ENCODE results near the gene KLHL41.
A peak's percentile ranks its signal among the peaks of the same experiment; 100 is the strongest.

The KLHL41 gene

GRCh38 chr2:169511818-169512217 is 2.3 kb downstream of the KLHL41 start:
- no peak overlapping the region for H3K4me3 ChIP-seq (ENCODE audit: low read depth, low read length)
- TF ChIP-seq ZNF843 (tag by site-specific recombination; IDR thresholded peaks at IDR 0.05) (peak; percentile 63; the same call in 1 of the 2 replicates), ZNF768 (tag by site-specific recombination; IDR thresholded peaks at IDR 0.05) (no peak), ZSCAN23 (tag by site-specific recombination; IDR thresholded peaks at IDR 0.05) (no peak), PRDM6 (tag by site-specific recombination; IDR thresholded peaks at IDR 0.05) (peak; percentile 59), OSR2 (tag by site-specific recombination; IDR thresholded peaks at IDR 0.05) (peak; percentile 22; the same call in 1 of the 2 replicates), ZNF335 (tag by site-specific recombination; conservative IDR thresholded peaks at IDR 0.05) (no peak), TCF7L2 (IDR thresholded peaks at IDR 0.05; ENCODE audit: borderline replicate concordance, low read depth, low read length) (peak; percentile 63; the same call in 1 of the 2 replicates), FEZF1 (tag by site-specific recombination; IDR thresholded peaks at IDR 0.05) (peak; percentile 56), ZXDB (tag by site-specific recombination; IDR thresholded peaks at IDR 0.05) (peak; percentile 34; the same call in 1 of the 2 replicates), ZNF629 (tag by site-specific recombination; IDR thresholded peaks at IDR 0.05) (peak; percentile 47)
- peaks cover 14% of the 10 kb centered on the region for H3K4me1 ChIP-seq (ENCODE audit: control insufficient read depth, insufficient read depth, low read length)
- no peaks in the 10 kb centered on the region for H3K36me3 ChIP-seq (ENCODE audit: control insufficient read depth in 2 of 2, insufficient read depth in 1 of 2, low read length in 2 of 2)
- no peaks in the 10 kb centered on the region for H3K9me3 ChIP-seq (ENCODE audit: control insufficient read depth, insufficient read depth, low read depth, low read length)
- ChIA-PET POLR2A (no interaction called here), CTCF (interaction anchor here (0.6 to 0.9 kb wide), 2 partner anchors 16 to 62 kb away, joined by 3 to 6 read pairs; no protein-coding TSS in a partner anchor)
- no peak overlapping the region for H3K27ac ChIP-seq (ENCODE audit: extremely low read depth, low read depth, low read length)

DNA sequence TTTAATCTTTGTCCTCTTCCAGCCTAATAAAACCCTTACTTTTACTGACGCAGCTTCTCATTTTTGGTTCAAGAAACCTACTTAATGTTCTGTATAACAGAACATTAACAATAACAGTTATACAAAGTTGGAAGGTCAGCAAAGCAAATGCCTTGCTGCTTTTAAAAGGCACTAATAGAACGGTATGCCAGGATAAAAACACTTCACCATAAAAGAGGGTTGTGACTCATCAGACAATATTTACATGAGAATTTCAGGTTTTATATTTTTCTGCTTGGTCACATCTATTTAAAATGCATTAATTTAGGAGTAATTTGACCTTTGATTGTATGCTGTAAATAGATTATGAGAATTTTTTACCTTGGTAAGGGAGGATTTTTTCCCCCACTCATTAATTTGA is 3.0 kb downstream of the KLHL41 start:
- POLR2A ChIA-PET = no interaction called here
- CTCF ChIA-PET = interaction anchor here (0.9 kb wide), 1 partner anchor 16 kb away, joined by 3 read pairs; no protein-coding TSS in a partner anchor
- H3K27ac ChIP-seq (ENCODE audit: extremely low read depth, low read depth, low read length) = no peak overlapping the region

GRCh38 chr2:169513094-169513493 is 3.6 kb downstream of the KLHL41 start:
- CTCF ChIA-PET = interaction anchor here (1.7 kb wide), 1 partner anchor 15 kb away, joined by 9 read pairs; no protein-coding TSS in a partner anchor
- TF ChIP-seq KLF17 (tag by site-specific recombination; IDR thresholded peaks at IDR 0.05) (no peak), ZSCAN16 (tag by site-specific recombination; IDR thresholded peaks at IDR 0.05) (no peak), ZNF707 (tag by site-specific recombination; IDR thresholded peaks at IDR 0.05) (no peak), PBX3 (CRISPR knock-in tag; IDR thresholded peaks at IDR 0.05) (no peak), ZNF335 (tag by site-specific recombination; conservative IDR thresholded peaks at IDR 0.05) (no peak)
- Histone ChIP-seq H3K4me1 (ENCODE audit: control insufficient read depth, insufficient read depth, low read length) (peaks cover 14% of the 10 kb centered on the region), H3K4me3 (ENCODE audit: low read depth, low read length) (no peak overlapping the region), H3K36me3 (ENCODE audit: control insufficient read depth in 2 of 2, insufficient read depth in 1 of 2, low read length in 2 of 2) (no peaks in the 10 kb centered on the region), H3K27ac (ENCODE audit: extremely low read depth, low read depth, low read length) (no peak overlapping the region), H3K9me3 (ENCODE audit: control insufficient read depth, insufficient read depth, low read depth, low read length) (no peaks in the 10 kb centered on the region)
- POLR2A ChIA-PET = no interaction called here

More for the DNA sequence above, 3.0 kb downstream of the KLHL41 start:
- no peaks in the 10 kb centered on the region for H3K9me3 ChIP-seq (ENCODE audit: control insufficient read depth, insufficient read depth, low read depth, low read length)
- no peak for TF ChIP-seq WT1 (tag by site-specific recombination; IDR thresholded peaks at IDR 0.05)
- peak; percentile 59 for TF ChIP-seq PRDM6 (tag by site-specific recombination; IDR thresholded peaks at IDR 0.05)
- TF ChIP-seq ZNF37A (tag by site-specific recombination; IDR thresholded peaks at IDR 0.05) = no peak
- TF ChIP-seq ZNF138 (tag by site-specific recombination; IDR thresholded peaks at IDR 0.05; ENCODE audit: borderline replicate concordance) = no peak
- TF ChIP-seq ZNF561 (tag by site-specific recombination; IDR thresholded peaks at IDR 0.05; ENCODE audit: borderline replicate concordance) = no peak
- H3K36me3 ChIP-seq (ENCODE audit: control insufficient read depth in 2 of 2, insufficient read depth in 1 of 2, low read length in 2 of 2) = no peaks in the 10 kb centered on the region
- H3K4me3 ChIP-seq (ENCODE audit: low read depth, low read length) = no peak overlapping the region
- H3K4me1 ChIP-seq (ENCODE audit: control insufficient read depth, insufficient read depth, low read length) = peaks cover 14% of the 10 kb centered on the region
